SK-N-SH (cell line): Measurements from ENCODE around the gene DHCR24.

ENCODE experiments used
- EP300 ChIP-seq, 2 experiments: IDR thresholded peaks; 2 replicates each; pipeline versions ENCODE4 v1.4.0 to v1.6.1; 2012; ENCODE audit warnings: borderline replicate concordance in 1 of 2, low read depth in 1 of 2, low read length in 1 of 2
- GABPA ChIP-seq: IDR thresholded peaks from 2 replicates; pipeline ENCODE4 v1.4.0; 2012; ENCODE audit warnings: low read depth, mild to moderate bottlenecking
- JUND ChIP-seq: IDR thresholded peaks from 2 replicates; pipeline ENCODE4 v1.4.0; 2012
- NRF1 ChIP-seq: IDR thresholded peaks from 2 replicates; pipeline ENCODE4 v1.6.1; 2012; ENCODE audit warnings: low read depth, mild to moderate bottlenecking, low read length
- RCOR1 ChIP-seq: fragments of 150-350 bp; IDR thresholded peaks from 2 replicates; pipeline ENCODE4 v1.6.1; 2017; ENCODE audit warnings: antibody characterized with exemption, low read length
- SIN3A ChIP-seq: IDR thresholded peaks from 2 replicates; pipeline ENCODE4 v1.6.1; 2012; ENCODE audit warnings: low read depth, mild to moderate bottlenecking, low read length, moderate library complexity, borderline replicate concordance
- TF ChIP-seq, protein P1 (sequence below): fragments of 200-600 bp; sonication (generic); IDR thresholded peaks from 2 replicates; pipeline ENCODE4 v1.6.1; 2017; ENCODE audit warnings: antibody characterized with exemption, mild to moderate bottlenecking, moderate library complexity
- TF ChIP-seq, protein P2 (sequence below): fragments of 150-350 bp; IDR thresholded peaks from 2 replicates; pipeline ENCODE4 v1.6.1; 2017; ENCODE audit warnings: antibody characterized with exemption, low read length, low read depth, borderline replicate concordance

DNA sequence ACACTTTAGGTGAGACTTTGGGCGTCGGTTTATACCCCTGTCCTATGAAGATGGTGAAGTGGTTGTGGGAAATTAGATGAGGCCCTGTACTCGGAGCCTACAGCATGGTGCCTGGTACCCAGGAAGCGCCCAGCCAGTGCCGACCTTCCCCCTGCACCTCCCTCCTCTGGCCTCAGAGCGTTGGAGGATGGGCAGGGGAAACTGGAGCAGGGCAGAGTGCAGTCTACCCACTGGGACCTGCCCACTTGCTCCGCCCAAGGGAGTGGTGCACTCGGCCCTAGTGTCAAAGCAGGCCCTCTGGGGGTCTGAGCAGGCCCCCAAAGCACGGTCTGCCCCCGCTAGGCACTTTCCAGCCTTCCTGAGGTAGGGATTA is 72.9 kb downstream of the DHCR24 start:
- TF ChIP-seq, protein P1, sequence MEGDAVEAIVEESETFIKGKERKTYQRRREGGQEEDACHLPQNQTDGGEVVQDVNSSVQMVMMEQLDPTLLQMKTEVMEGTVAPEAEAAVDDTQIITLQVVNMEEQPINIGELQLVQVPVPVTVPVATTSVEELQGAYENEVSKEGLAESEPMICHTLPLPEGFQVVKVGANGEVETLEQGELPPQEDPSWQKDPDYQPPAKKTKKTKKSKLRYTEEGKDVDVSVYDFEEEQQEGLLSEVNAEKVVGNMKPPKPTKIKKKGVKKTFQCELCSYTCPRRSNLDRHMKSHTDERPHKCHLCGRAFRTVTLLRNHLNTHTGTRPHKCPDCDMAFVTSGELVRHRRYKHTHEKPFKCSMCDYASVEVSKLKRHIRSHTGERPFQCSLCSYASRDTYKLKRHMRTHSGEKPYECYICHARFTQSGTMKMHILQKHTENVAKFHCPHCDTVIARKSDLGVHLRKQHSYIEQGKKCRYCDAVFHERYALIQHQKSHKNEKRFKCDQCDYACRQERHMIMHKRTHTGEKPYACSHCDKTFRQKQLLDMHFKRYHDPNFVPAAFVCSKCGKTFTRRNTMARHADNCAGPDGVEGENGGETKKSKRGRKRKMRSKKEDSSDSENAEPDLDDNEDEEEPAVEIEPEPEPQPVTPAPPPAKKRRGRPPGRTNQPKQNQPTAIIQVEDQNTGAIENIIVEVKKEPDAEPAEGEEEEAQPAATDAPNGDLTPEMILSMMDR, result no peak
- TF ChIP-seq NRF1 (no peak), RCOR1 (no peak), SIN3A (no peak), GABPA (no peak), JUND (no peak), EP300 (IDR thresholded peaks at IDR 0.05; ENCODE audit: borderline replicate concordance in 1 of 2, low read depth in 1 of 2, low read length in 1 of 2) (no peak)
- TF ChIP-seq, protein P2, sequence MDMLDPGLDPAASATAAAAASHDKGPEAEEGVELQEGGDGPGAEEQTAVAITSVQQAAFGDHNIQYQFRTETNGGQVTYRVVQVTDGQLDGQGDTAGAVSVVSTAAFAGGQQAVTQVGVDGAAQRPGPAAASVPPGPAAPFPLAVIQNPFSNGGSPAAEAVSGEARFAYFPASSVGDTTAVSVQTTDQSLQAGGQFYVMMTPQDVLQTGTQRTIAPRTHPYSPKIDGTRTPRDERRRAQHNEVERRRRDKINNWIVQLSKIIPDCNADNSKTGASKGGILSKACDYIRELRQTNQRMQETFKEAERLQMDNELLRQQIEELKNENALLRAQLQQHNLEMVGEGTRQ, result no peak
